ENCODE measurements around the gene GRIP2. TPM values are rescaled to one million over a fixed set of nuclear protein-coding genes. Genes with fewer than 3 reads are reported as not detected.

Gene GRIP2
- total and polyA plus RNA-seq, 2 of the 4 experiments (the other 2 are of a cell fraction) = 0.05 TPM; not detected in 1

DNA sequence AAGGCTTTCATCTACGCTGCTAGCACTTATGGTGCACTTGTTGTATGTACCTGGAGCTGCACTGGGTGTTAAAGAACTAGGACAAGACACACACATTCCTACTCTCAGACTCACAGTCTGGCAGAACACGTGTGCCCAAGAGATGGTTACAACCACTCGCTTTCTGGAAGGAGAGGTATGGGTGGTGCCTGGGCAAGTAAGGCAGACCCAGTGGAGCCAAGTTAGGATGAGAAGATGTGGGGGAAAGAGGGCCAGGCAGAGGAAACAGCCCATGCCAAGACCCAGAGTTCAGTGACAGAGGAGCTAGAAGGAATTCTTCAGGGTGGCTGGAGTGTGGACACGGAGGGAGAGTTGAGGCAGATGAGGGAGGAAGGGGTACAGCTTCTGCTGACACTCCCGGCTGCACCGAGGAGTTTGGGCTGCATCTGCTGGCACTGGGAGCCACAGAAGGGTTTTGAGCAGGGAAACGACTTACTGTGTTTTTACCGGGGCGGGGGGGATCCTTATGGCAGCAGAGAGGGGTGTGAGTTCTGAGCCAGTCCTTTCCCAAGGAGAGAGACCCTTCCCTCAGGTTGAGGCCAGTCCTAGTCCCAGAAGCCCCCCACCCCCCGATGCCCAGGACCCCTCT, 59.0 kb downstream of the GRIP2 start:
- dilution Hi-C loops (cut with HindIII; ENCODE audit: low sequenced_read_pairs, unreplicated experiment) = no loop called here
- Histone ChIP-seq H4K5ac (ENCODE audit: low read depth, low read length) (no peak overlapping the region), H4K20me1 (ENCODE audit: insufficient read depth, low read length) (no peaks in the 10 kb centered on the region), H3K23ac (ENCODE audit: low read depth, low read length) (no peak overlapping the region), H3K36me3 (ENCODE audit: control insufficient read depth, insufficient read depth, low read length) (peaks cover 76% of the 10 kb centered on the region), H4K8ac (ENCODE audit: low read depth in 2 of 2, low read length in 2 of 2) (no peak overlapping the region), H3K79me1 (ENCODE audit: low read depth in 1 of 2, low read length in 2 of 2) (no peaks in the 10 kb centered on the region), H2BK5ac (ENCODE audit: low read depth, low read length, poor library complexity, severe bottlenecking) (no peak overlapping the region), H3K4me2 (ENCODE audit: low read depth, low read length) (no peak overlapping the region), H3K56ac (ENCODE audit: extremely low read depth, insufficient read depth, low read length) (no peak overlapping the region), H2BK20ac (ENCODE audit: low read depth, low read length) (no peak overlapping the region), H2AK5ac (ENCODE audit: low read depth, low read length) (no peak overlapping the region), H2BK120ac (ENCODE audit: low read depth, low read length) (no peak overlapping the region), H3K14ac (replicated peaks; ENCODE audit: low read depth, low read length) (no peak overlapping the region), H3K9me1 (ENCODE audit: insufficient read depth, low read length) (peaks cover 10% of the 10 kb centered on the region; the same call in 1 of the 2 replicates), H2AK9ac (replicated peaks; ENCODE audit: low read depth, low read length, poor library complexity) (no peak overlapping the region), H3K4ac (ENCODE audit: low read depth, low read length) (no peak overlapping the region), H3K9ac (ENCODE audit: low read depth, low read length) (no peak overlapping the region), H3K18ac (ENCODE audit: low read depth, low read length) (no peak overlapping the region), H2BK15ac (ENCODE audit: low read depth, low read length) (no peak overlapping the region), H3K9me3 (ENCODE audit: control insufficient read depth, insufficient read depth, low read length) (no peaks in the 10 kb centered on the region), H2AFZ (replicated peaks; ENCODE audit: low read length, poor library complexity) (no peak overlapping the region), H3K27me3 (ENCODE audit: control insufficient read depth, insufficient read depth, low read length) (no peaks in the 10 kb centered on the region), H3K27ac (ENCODE audit: insufficient read depth, low read length) (no peak overlapping the region), H4K91ac (ENCODE audit: insufficient read depth, low read depth, low read length) (no peak overlapping the region), H3K4me1 (ENCODE audit: control insufficient read depth, insufficient read depth, low read length) (no peaks in the 10 kb centered on the region), H3K4me3 (ENCODE audit: insufficient read depth, low read depth, low read length) (no peak overlapping the region)
- intact Hi-C loops (cut with micrococcal nuclease) = no loop called here
- BruUV-seq (replicated peaks) = no TSS peak
- TF ChIP-seq USF2 (IDR thresholded peaks at IDR 0.05; ENCODE audit: low read depth, low read length) (no peak), SMC3 (IDR thresholded peaks at IDR 0.05; ENCODE audit: low read depth, low read length) (no peak), FOS (IDR thresholded peaks at IDR 0.05; ENCODE audit: low read depth, low read length) (no peak), BHLHE40 (IDR thresholded peaks at IDR 0.05; ENCODE audit: low read depth, low read length) (no peak), CEBPB (IDR thresholded peaks at IDR 0.05; ENCODE audit: low read depth, low read length) (no peak), MAFK (IDR thresholded peaks at IDR 0.05; ENCODE audit: low read depth, low read length) (no peak), RFX5 (IDR thresholded peaks at IDR 0.05; ENCODE audit: low read depth, low read length) (no peak), NFE2L2 (IDR thresholded peaks at IDR 0.05; ENCODE audit: low read depth, low read length) (no peak), CHD1 (IDR thresholded peaks at IDR 0.05; ENCODE audit: low read depth, low read length) (no peak)
- TF ChIP-seq, protein P1, sequence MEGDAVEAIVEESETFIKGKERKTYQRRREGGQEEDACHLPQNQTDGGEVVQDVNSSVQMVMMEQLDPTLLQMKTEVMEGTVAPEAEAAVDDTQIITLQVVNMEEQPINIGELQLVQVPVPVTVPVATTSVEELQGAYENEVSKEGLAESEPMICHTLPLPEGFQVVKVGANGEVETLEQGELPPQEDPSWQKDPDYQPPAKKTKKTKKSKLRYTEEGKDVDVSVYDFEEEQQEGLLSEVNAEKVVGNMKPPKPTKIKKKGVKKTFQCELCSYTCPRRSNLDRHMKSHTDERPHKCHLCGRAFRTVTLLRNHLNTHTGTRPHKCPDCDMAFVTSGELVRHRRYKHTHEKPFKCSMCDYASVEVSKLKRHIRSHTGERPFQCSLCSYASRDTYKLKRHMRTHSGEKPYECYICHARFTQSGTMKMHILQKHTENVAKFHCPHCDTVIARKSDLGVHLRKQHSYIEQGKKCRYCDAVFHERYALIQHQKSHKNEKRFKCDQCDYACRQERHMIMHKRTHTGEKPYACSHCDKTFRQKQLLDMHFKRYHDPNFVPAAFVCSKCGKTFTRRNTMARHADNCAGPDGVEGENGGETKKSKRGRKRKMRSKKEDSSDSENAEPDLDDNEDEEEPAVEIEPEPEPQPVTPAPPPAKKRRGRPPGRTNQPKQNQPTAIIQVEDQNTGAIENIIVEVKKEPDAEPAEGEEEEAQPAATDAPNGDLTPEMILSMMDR (conservative IDR thresholded peaks at IDR 0.05; ENCODE audit: low read depth, low read length) = no peak
- TF ChIP-seq, protein P2, sequence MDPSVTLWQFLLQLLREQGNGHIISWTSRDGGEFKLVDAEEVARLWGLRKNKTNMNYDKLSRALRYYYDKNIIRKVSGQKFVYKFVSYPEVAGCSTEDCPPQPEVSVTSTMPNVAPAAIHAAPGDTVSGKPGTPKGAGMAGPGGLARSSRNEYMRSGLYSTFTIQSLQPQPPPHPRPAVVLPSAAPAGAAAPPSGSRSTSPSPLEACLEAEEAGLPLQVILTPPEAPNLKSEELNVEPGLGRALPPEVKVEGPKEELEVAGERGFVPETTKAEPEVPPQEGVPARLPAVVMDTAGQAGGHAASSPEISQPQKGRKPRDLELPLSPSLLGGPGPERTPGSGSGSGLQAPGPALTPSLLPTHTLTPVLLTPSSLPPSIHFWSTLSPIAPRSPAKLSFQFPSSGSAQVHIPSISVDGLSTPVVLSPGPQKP (IDR thresholded peaks at IDR 0.05; ENCODE audit: borderline replicate concordance, low read depth, low read length) = no peak
- no CpG with 5 or more reads among the region's 10 CpGs for WGBS, 2 experiments (ENCODE audit: extremely low coverage in 2 of 2, insufficient read length in 1 of 2)
- CTCF ChIA-PET = no interaction called here
- in situ Hi-C loops (cut with MboI; ENCODE audit: low sequenced_read_pairs) = no loop called here
- DNase-seq (no peak), ATAC-seq (ENCODE audit: low read depth) (no peak)
- POLR2A ChIA-PET (ENCODE audit: unreplicated experiment) = no interaction called here

Measured in IMR-90 (cell line).